ENCODE results near the gene ADCK2.
"Not testable (repeated sequence)": the region's sequence is repeated elsewhere in the genome, so short reads cannot be mapped to it uniquely, and the experiment has no call there.

The ADCK2 gene

DNA sequence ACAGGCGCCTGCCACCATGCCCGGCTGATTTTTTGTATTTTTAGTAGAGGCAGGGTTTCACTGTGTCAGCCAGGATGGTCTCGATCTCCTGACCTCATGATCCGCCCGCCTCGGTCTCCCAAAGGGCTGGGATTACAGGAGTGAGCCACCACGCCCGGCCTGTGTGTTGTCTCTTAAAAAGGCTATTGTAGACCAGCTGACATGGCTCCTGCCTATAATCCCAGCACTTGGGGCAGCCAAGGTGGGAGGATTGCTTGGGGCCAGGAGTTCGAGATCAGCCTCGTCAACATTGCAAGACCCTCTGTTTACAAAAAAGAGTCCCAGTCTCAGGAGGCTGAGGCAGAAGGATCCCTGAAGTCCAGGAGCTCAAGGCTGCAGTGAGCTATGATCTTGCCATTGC, 21.1 kb downstream of the ADCK2 start:
- not testable (repeated sequence) for DNase-seq (ENCODE audit: low spot score)

DNA sequence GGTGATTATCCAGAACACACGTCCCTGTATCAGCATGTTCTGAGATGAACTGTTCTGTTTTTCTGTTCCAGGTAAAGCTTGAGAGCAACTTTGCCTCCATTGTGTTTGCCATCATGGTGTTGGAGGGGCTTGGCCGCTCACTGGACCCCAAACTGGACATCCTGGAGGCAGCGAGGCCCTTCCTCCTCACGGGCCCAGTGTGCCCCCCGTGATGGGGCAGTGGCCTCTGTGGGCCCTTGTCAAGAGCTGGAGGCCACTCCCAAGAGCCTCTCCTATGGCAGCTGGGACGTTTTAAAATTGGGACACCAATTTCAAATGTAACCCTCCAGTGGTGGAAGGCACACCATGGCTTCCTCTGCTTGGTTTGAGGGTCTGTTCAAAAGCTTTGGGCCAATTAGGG, 21.8 kb downstream of the ADCK2 start:
- DNase-seq (ENCODE audit: low spot score): no peak

DNA sequence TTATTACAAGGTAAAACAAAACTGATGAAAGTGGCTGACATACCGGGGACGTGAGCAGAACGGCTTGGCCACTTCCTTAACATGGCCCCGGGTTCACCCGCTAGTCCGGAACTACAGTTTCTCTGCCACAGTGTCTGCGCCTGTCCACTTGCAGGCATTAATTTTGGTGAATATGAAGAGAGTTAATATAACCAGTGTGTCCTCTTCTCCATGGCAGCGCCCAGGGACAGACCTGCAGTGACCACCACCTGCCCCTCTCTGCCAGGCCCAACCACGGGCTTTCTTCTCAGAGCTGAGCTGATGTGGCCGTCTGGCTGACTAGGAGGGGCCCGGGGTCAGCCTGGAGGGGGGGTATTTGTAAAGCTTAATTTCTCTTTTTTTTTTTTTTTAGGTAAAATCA, 22.6 kb downstream of the ADCK2 start:
- no peak for DNase-seq (ENCODE audit: low spot score)

DNA sequence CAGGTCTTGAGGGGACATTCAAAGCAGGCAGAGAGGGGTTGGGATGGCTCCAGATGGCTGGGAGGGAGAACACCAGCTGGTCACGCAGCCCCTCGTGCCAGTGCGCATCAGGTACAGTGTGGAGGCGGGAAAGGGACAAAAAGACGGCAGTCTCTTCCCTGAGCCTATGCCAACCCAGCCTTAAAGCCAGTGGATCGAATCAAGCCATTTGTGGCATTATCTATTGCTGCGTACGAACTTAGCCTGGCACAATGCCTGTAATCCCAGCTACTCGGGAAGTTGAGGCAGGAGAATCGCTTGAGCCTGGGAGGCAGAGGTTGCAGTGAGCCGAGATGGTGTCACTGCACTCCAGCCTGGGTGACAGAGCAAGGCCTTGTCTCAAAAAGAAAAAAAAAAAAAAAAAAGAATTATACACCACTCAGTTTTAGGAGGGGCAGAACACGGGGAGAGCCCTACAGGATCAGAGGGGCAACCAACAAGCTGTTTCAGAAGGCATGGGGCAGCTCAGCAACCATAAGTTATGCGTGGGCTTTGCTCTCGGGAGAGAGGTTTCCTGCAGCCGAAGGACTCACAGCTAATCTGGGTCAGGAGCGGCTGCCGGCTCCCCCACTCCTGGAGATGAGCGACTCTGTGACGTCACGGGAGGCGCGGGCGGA, 23.4 kb downstream of the ADCK2 start:
- peak; percentile 97 for DNase-seq (ENCODE audit: low spot score)

DNA sequence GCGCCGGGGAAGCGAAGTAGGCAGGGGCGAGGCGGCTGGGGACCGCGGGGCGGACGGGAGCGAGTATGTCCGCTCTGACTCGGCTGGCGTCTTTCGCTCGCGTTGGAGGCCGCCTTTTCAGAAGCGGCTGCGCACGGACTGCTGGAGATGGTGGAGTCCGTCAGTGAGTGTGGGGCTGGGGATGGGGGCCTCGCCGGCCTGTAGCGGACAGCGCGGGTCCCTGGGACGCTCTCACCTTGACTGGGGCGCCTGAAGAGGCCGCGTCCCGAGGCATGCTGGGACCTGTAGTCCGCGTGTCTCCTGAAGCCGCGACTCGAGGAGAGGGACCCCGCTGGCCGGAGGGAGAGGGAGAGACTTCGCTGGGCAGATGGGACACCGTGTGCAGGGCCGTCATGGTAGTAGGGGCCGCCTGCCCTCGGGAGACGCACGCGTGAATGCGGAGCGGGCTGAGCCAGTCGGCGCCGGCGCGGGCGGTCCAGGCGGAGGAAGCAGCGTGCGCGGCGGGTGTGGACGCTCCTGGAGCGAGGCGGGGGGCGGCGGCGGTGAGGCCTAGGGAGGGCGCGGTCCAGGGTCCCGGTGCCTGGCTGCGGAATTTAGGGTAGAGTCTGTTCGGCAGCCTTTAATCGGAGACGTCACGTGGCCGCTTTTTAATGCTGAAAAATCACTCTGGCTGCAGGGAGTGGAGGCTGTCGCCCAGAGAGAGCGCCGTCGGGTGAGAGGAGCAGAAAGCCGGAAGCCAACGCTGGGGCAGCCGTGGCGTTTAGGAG, 24.1 kb downstream of the ADCK2 start, which contains the start of gene NDUFB2:
NDUFB2 (plus strand) TSS at position 29 of the 767 bp plus-strand sequence; CDS start at position 66, 37 bp downstream.
- DNase-seq (ENCODE audit: low spot score): peak; percentile 90

DNA sequence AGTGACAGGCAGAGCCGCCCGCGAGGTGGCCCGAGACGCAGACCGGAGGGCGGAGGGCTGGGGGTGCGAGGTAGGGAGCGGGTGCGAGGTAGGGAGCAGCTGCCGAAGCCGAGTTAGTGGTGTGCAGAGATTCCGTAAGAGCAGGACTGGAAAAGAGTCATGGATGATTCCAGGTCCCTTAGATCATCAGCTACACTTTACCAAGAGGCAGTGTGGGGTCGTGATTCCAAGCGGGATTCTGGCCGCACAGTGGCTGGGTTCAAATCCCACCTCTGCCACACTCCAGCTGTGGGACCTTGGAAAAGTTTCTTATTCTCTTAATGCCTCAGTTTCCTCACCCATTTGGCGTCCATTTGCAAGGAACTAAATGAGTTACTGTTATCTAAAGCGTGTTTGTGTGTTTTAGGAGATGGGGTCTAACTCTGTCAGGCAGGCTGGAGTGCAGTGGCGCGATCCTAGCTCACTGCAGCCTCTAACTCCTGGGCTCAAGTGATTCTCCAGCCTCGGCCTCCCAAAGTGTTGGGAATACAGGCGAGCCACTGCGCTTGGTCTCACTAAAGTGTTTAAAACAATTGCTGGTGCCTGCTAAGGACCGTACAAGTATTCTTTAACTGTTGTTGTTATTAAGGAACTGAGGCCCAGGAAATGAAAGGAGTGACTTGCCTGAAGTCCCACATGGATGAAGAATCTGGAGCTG, 24.9 kb downstream of the ADCK2 start:
- DNase-seq (ENCODE audit: low spot score): no peak

DNA sequence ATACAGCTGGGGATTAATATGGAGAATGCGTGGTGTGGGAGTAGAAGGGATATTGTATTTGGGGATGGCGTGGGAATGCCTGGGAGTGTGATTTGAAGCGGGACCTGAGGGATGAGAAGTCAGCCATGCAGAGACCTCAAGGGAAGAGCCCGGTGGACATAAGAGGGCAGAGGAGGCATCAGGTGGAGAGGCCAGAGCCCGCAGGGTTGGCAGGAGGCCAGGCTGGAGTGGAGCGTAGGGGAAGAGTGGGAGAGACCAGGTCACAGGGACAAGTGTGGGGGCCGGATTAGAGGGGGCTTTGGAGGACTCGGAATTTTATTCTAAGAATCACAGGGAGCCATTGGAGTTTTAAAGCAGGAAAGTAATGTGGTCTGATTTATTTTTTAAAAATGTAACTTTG, 25.7 kb downstream of the ADCK2 start:
- DNase-seq (ENCODE audit: low spot score): no peak

DNA sequence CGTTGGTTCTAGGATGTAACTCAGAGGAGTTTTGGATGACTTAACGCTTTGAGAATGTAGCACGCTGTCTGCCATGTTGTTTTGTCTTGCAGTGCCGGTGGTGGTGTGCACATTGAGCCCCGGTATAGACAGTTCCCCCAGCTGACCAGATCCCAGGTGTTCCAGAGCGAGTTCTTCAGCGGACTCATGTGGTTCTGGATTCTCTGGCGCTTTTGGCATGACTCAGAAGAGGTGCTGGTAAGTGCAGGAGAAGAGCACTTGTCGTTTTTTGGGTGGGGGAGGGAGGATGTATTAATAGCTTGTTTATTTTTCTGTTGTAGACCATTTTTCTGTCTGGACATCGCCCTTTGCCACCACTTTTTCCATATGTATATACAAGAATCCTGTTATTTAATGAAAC, 30.0 kb downstream of the ADCK2 start:
- no peak for DNase-seq (ENCODE audit: low spot score)

DNA sequence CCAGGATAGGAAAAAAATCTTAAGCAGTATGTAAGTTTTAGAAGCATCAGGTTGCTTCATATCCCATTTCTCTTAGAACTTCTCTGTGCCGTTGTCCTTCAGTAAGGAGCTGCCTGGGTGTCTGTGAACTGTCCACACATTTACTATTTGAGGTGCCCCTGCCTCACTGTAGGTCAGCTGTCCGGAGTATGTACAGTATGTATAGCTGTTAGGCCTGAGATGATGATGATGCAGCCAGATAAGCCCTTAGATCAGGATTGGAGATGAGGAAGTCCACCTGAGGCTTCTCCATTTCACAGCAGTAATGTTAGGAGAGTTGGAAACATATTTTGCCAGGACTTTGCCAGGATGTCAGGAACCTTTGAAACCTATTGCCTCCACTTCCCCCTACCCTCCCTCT, 31.5 kb downstream of the ADCK2 start:
- DNase-seq (ENCODE audit: low spot score): no peak

DNA sequence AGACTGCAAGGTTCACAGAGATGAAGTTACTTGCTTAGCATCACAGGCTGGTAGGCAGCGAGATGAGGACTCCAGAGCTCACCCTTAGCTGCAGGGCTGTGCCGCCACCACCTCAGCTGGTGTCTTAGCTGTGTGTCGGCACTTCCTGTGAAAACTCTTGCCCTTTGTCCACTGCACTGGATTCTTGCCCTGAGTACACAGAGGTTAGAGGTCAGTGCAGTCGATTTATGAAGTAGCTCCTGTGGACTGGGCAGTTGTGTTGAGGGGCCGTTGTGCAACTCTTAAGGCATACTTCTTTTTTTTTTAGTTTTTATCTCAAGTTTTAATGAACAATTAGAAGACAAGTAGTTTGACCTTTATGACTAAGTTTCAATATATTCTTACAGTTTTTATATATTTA, 34.4 kb downstream of the ADCK2 start:
- DNase-seq (ENCODE audit: low spot score): no peak

DNA sequence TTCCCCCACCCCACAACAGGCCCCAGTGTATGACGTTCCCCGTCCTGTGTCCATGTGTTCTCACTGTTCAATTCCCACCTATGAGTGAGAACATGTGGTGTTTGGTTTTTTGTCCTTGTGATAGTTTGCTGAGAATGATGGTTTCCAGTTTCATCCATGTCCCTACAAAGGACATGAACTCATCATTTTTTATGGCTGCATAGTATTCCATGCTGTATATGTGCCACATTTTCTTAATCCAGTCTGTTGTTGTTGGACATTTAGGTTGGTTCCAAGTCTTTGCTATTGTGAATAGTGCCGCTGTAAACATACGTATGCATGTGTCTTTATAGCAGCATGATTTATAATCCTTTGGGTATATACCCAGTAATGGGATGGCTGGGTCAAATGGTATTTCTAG, 36.0 kb downstream of the ADCK2 start:
- DNase-seq (ENCODE audit: low spot score): not testable (repeated sequence)

DNA sequence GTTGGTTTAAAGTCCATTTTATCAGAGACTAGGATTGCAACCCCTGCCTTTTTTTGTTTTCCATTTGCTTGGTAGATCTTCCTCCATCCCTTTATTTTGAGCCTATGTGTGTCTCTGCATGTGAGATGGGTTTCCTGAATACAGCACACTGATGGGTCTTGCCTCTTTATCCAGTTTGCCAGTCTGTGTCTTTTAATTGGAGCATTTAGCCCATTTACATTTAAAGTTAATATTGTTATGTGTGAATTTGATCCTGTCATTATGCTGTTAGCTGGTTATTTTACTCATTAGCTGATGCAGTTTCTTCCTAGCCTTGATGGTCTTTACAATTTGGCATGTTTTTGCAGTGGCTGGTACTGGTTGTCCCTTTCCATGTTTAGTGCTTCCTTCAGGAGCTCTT, 39.6 kb downstream of the ADCK2 start:
- not testable (repeated sequence) for DNase-seq (ENCODE audit: low spot score)

DNA sequence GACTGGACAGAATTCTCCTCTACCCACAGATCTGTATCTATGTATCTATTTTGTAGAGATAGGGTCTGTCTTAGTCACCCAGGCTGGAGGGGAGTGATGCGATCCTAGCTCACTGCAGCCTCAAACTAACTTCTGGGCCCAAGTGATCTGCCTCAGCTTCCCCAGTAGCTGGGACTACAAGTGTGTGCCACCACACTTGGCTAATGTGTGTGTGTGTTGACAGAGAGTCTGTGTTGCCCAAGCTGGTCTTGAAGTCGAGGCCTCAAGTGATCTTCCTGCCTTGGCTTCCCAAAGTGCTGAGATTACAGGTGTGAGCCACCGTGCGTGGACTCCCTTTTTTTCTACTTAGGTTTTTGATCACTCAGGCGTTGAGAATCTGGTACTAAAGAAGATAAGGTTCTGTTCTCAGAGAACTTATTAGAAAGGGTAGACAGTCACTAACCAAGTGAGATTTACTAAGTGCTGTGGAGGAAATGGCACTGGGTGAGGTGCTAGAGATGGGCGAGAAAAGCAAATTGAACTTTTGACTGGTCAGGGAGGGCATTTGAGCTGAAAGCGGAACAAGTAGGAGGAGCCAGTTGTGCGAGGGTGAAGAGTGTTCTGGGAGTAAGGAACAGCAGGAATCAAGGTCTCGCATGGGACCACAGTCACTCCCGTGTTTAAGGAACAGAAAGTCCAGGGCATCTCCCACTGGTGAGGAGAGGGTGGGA, 41.7 kb downstream of the ADCK2 start:
- DNase-seq (ENCODE audit: low spot score): no peak

DNA sequence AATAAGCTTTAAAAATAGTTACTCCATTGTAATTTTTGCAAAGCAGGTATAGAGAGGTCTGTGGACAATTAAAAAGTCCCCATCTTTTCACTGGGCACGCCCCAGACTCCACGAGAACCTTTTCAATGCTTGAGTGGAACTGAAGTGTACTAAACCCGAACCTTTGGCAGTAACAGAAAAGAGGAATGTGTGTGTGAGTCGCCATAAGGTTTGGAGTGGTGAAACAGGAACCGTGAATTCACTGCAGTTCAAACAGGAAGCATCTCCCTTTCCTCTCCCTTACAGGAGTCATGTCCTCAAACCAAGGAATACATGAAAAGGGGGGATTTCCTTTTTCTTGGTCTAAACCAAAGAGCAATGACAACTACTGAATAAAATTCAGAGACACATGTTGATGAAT, 47.0 kb downstream of the ADCK2 start:
- DNase-seq (ENCODE audit: low spot score): no peak

DNA sequence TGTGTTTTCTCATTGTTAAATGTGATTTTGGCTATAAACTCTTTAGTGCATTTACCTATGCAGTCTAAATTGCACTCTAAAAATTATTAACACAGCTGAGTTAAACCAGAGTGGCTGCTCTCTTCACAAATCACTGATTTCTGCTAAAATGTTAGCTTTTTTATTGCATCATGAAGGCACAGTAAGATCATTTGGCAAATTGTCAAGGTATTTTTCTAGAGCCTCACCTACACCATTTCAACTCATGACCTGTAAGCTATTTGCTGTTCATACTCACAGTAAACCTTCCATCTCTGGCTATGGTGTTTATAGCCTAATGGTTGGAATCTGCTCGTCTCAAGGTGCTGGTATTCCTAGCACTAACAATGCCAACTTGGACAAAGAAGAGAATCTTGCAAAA, 49.5 kb downstream of the ADCK2 start:
- no peak for DNase-seq (ENCODE audit: low spot score)

DNA sequence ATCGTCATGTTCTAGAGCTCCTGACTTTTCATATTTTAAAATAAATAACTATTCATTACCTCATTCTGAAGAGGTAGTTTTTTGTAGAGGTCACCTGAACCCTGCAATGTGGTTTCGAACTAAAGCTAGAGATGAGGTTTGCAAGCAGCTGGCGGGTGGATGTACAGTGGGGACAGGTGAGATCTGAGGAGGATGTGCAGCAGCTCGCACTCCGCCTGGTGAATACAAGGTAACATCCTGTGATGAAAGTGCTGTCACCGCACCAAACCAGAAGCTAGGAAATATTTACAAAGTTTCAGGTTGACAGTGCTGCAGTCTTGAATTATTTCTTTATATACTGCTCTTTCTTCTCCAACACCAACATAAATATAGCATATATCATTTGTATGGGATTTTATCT, 50.3 kb downstream of the ADCK2 start:
- DNase-seq (ENCODE audit: low spot score): no peak

DNA sequence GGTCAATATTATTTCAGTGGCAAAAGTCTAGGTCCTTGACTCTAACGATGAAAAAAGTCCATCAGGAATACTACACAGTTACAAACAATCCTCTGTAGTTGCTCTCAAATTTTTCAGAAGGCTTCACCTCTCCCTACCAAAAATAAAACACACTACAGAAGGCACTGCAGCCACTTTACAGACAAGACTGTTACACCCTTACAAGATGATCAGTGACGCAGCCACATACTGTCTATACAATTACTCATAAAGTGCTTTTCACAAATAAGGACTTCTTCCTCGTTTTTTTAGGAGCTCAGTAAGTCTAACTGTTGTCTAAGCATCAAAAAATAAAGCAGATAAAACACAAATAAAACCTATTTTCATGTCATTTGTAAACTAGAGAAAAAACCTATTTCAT, 50.8 kb downstream of the ADCK2 start:
- DNase-seq (ENCODE audit: low spot score): no peak

DNA sequence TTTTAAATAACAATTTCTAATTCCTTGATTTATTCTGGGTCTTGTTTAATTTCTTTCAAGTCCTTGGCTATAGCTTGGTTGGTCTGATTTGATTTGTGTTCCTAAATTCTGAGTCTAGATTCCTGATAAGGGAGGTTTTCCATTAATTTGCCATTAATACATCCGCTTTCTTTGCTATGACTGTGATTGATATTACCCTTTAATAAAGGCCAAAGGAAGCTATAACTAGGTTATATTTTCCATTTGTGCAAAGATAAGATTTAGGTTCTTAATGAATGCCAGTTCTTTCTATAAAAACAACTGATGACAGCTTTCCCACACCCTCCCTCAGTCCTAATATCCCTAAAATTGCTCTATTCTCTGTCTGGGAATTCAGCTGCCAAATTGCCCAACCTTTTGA, 52.0 kb downstream of the ADCK2 start:
- DNase-seq (ENCODE audit: low spot score): no peak

DNA sequence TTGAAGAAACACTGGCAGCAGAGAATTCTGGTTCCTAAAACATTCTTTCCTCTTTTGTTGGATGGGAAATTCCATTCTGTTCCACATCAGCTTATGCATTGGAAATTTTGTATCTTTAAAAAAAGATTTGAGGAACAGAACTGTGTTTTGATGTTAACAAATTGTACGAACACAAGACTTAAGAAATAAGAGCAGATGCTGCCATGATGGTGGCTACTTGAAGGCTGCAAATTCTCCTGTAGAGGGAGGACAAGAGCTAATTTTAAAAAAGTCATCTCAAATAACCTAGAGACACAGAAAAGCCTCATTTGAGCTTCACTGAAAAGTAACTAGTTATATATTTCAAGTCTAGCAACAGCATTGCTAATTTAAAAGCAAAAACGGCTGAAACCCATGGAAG, 53.5 kb downstream of the ADCK2 start:
- DNase-seq (ENCODE audit: low spot score): peak; percentile 62

DNA sequence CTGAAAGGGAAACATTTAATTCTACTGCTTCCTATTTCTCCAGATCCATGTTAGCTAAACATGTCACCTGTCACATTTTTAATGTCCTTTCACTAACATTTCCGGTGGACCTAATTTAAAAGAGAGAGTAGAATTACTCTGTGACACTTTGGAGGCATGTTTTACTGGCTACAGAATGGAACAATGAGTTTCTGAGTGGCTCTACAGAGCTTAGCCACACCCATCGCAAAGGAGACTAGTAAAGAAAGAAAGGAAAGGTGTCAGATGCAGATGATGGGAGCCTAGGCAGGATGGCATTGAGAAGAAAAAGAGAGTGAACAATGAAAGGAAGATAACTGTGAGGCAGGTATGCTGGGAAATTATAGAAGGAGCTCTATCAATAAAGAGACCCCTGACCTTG, 59.7 kb downstream of the ADCK2 start:
- no peak for DNase-seq (ENCODE audit: low spot score)

DNA sequence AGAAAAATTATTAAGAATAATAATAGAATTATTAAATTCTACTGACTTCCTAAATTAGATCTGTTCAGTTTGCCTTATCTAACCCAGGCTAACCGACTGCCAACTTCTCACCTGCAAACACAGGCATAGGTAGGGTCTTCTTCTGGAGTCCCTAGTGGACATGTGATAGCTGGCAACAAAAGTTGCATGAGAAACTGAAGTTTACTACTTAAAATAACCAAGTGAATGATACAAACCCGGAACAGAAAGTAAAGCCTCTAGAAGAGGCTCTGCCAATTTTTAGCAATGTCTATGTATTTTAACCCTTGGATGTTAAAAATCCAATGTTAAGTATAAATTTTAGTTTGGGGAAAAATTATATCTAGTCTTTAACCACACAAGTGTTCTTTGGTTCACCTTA, 61.4 kb downstream of the ADCK2 start:
- no peak for DNase-seq (ENCODE audit: low spot score)

DNA sequence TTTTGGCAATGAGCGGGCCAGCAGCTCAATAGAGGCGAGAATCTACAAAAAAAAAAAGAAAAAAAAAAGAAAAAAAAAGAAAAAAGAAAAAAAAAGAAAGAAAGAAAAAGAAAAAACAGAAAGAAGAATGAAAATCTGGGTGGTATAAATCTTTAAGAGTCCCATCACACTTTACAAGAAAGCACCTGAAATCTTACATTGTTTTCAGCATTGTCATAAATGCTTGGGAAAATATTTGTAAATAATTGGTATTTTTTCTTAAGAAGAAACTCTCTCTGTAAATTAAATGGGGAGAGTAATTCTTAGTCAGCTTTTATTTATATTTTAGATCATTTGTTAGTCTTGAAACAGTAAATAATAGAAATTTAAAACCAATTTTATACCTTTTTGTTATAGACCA, 62.0 kb downstream of the ADCK2 start:
- no peak for DNase-seq (ENCODE audit: low spot score)

DNA sequence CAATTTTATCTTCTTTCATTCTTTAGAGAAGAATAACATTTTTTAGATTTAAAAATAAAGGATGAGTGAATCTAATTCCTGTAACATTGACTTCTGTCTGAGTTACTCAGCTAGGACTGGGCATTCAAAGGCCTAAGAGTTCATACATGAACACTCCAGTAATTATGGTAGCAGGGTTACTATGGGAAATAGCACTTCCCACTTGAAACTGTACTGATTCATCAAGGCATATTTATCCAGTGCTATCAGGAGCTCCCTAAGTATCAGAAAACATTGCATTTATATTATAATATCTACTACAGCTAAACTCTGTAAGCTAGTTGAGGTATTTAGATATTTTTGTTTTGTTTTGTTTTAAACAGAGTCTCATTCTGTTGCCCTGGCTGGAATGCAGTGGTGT, 65.5 kb downstream of the ADCK2 start:
- DNase-seq (ENCODE audit: low spot score): no peak

Data from NAMALWA (cell line).